Measurements from ENCODE around the gene PAXX. TPM values are rescaled to one million over a fixed set of nuclear protein-coding genes. Genes with fewer than 3 reads are reported as not detected.

PAXX gene
- total RNA-seq, 1 donor from 2014 or later: 34.4 TPM

DNA sequence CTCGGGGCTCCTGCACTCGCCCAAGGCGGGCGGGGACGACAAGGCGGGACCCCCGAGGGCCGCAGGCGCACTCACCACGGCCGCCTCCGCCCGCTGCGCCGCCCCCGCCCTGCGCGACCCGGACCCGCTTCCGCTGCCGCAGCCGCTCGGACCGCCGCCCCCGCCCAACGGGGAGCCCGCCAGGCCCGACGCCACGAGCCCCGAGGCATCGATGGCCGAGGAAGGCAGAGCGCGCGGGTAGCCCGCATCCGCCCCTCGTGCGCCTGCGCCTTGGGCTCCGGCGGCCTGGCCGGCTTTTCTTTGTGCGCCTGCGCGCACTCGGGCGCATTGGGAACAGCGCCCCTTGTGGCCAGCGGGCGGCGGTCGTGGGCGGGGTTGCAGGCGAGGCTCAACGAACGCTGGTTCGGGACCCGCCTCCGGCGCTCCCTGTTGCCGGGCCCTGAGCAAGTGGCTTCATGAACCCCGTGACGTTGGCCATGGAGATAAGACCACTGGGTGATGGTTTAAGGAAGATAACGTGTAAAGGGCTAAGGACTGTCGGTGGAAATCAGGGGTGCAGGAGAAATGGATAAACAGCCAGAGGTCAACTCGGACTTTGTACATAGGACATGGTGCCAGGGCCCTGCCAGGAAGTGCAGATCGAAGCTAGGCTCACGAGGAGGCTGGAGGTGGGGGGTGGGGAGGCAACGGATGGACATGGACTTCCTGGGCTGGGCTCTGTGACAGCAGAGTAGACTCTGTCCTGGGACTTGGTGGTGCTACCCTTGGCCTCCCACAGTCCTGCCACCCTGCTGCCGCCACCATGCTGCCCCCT is 47.5 kb upstream of the PAXX start, which contains the start of the genes C8G and FBXW5:
TSS of gene C8G (plus strand) at position 725 of the 814 bp plus-strand sequence. CDS start at position 803, 78 bp downstream.
TSS of gene FBXW5 (minus strand) at position 220 of the 814 bp plus-strand sequence. CDS start 655 bp downstream, outside the sequence.
- peaks cover 5% of the 10 kb centered on the region for H3K36me3 Mint-ChIP-seq (ENCODE audit: low read depth)
- TF ChIP-seq, protein P1, sequence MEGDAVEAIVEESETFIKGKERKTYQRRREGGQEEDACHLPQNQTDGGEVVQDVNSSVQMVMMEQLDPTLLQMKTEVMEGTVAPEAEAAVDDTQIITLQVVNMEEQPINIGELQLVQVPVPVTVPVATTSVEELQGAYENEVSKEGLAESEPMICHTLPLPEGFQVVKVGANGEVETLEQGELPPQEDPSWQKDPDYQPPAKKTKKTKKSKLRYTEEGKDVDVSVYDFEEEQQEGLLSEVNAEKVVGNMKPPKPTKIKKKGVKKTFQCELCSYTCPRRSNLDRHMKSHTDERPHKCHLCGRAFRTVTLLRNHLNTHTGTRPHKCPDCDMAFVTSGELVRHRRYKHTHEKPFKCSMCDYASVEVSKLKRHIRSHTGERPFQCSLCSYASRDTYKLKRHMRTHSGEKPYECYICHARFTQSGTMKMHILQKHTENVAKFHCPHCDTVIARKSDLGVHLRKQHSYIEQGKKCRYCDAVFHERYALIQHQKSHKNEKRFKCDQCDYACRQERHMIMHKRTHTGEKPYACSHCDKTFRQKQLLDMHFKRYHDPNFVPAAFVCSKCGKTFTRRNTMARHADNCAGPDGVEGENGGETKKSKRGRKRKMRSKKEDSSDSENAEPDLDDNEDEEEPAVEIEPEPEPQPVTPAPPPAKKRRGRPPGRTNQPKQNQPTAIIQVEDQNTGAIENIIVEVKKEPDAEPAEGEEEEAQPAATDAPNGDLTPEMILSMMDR (IDR thresholded peaks at IDR 0.05): peak; percentile 94
- peak; percentile 97 for DNase-seq (ENCODE audit: low spot score)
- peak within 1 kb of the TSS; percentile 69 for H3K27ac Mint-ChIP-seq (ENCODE audit: unreplicated experiment)
- no peaks in the 10 kb centered on the region for H3K9me3 Mint-ChIP-seq (ENCODE audit: low read depth)
- peak within 1 kb of the TSS; percentile 70 for H3K4me3 Mint-ChIP-seq (ENCODE audit: unreplicated experiment)
- H3K27me3 Mint-ChIP-seq (ENCODE audit: low read depth): no peaks in the 10 kb centered on the region
- H3K4me1 Mint-ChIP-seq (ENCODE audit: low read depth): peaks cover 9% of the 10 kb centered on the region

DNA sequence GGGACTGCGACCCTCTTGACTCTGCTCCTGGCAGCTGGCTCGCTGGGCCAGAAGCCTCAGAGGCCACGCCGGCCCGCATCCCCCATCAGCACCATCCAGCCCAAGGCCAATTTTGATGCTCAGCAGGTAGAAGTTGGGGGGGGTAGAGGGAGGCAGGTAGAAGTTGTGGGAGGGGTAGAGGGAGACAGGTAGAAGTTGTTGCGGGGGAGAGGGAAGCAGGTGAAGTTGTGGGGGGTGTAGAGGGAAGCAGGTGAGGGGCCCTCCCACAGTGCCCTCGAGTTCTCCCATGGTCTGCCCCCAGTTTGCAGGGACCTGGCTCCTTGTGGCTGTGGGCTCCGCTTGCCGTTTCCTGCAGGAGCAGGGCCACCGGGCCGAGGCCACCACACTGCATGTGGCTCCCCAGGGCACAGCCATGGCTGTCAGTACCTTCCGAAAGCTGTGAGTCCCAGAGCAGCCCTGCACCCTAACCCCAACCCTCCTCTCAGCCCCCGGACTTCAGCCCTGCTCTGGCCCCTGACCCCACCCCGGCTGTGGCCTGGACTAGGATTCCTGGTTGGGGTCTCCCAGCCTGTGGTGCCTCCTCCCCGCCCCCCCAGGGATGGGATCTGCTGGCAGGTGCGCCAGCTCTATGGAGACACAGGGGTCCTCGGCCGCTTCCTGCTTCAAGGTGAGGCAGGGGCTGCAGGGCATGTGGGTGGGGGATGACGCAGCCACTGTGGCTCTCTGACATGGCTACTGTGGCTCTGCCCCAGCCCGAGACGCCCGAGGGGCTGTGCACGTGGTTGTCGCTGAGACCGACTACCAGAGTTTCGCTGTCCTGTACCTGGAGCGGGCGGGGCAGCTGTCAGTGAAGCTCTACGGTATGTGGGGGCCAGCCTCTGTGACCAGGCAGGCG is 46.6 kb upstream of the PAXX start:
- peaks cover 12% of the 10 kb centered on the region for H3K4me1 Mint-ChIP-seq (ENCODE audit: low read depth)
- no peaks in the 10 kb centered on the region for H3K27me3 Mint-ChIP-seq (ENCODE audit: low read depth)
- no peak overlapping the region for H3K27ac Mint-ChIP-seq (ENCODE audit: unreplicated experiment)
- TF ChIP-seq, protein P1 (IDR thresholded peaks at IDR 0.05): no peak
- H3K9me3 Mint-ChIP-seq (ENCODE audit: low read depth): no peaks in the 10 kb centered on the region
- no peak overlapping the region for H3K4me3 Mint-ChIP-seq (ENCODE audit: unreplicated experiment)
- DNase-seq (ENCODE audit: low spot score): peak; percentile 86
- H3K36me3 Mint-ChIP-seq (ENCODE audit: low read depth): peaks cover 5% of the 10 kb centered on the region

DNA sequence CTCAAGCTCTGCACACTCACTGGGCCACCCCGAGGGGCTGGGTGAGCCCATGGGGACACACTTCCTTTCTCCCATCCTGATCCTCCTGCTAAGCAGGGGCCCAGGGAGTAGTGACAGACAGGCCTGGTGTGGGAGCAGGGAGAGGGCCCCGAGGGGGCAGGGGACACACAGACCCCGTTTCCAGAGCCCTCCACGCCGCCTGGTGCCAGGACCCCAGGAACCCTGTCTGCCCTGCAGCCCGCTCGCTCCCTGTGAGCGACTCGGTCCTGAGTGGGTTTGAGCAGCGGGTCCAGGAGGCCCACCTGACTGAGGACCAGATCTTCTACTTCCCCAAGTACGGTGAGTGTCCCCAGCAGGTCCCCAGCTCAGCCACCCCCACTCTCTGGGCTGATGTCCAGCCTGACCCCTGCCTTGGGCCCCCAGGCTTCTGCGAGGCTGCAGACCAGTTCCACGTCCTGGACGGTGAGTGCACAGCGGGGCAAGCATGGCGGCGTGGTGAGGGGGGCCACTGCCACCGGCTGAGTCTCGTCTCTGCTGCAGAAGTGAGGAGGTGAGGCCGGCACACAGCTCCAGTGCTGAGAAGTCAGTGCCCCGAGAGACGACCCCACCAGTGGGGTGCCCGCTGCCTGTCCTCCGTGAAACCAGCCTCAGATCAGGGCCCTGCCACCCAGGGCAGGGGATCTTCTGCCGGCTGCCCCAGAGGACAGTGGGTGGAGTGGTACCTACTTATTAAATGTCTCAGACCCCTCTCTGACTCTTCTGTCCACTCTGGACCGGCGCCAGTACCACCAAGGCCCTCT is 45.8 kb upstream of the PAXX start:
- no peaks in the 10 kb centered on the region for H3K9me3 Mint-ChIP-seq (ENCODE audit: low read depth)
- H3K4me1 Mint-ChIP-seq (ENCODE audit: low read depth): peaks cover 12% of the 10 kb centered on the region
- no peak overlapping the region for H3K4me3 Mint-ChIP-seq (ENCODE audit: unreplicated experiment)
- no peak overlapping the region for H3K27ac Mint-ChIP-seq (ENCODE audit: unreplicated experiment)
- no peaks in the 10 kb centered on the region for H3K27me3 Mint-ChIP-seq (ENCODE audit: low read depth)
- peaks cover 2% of the 10 kb centered on the region for H3K36me3 Mint-ChIP-seq (ENCODE audit: low read depth)
- no peak for DNase-seq (ENCODE audit: low spot score)
- TF ChIP-seq, protein P1 (IDR thresholded peaks at IDR 0.05): no peak

DNA sequence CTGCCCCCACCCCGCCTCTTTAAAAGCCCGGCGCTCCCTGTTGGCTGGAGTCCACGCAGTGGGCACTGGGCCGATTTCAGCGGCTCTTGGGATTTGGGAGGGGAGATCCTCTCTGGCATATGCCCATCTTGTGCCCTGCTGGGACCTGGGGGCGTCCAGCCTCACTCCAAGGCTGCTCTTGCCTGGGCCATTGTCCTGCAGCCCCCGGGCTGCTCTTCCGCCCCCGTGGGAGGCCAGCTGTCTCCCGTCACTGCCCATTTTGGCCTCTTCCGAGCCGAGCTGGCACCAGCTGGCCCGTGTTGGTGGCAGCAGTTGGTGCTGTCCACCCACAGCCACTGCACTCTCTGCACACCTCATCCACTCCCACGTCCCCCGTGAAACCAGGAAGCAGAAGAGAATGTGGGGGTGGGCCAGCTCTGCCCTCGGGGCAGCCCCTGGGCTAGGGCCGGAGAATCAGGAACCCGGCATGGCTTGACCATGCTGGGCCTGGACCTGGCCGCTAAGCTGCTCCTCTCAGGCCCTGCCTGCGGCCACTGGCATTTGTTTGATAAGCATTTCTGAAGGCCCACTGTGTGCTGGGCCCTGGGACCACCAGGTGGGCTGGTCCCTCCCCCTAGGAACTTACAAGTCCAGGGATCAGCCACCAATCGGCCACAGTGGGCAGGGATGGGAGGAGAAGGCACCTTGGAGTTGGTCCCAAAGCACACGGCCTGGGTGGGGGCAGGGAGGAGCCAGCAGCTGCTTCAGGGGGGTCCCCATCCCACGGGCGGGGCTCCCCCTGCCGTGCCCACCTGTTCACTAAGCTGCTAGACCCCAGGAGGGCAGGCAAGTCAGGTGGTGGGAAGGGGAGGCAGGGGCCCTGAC is 45.0 kb upstream of the PAXX start:
- Mint-ChIP-seq H3K4me1 (ENCODE audit: low read depth) (peaks cover 12% of the 10 kb centered on the region), H3K36me3 (ENCODE audit: low read depth) (no peaks in the 10 kb centered on the region), H3K27me3 (ENCODE audit: low read depth) (no peaks in the 10 kb centered on the region), H3K4me3 (ENCODE audit: unreplicated experiment) (no peak overlapping the region), H3K27ac (ENCODE audit: unreplicated experiment) (no peak overlapping the region), H3K9me3 (ENCODE audit: low read depth) (no peaks in the 10 kb centered on the region)
- TF ChIP-seq, protein P1 (IDR thresholded peaks at IDR 0.05): no peak
- DNase-seq (ENCODE audit: low spot score): no peak
